ENCODE measurements around the gene GOLIM4. TPM values are rescaled to one million over a fixed set of nuclear protein-coding genes. Genes with fewer than 3 reads are reported as not detected.

Gene GOLIM4
- total RNA-seq, 1 donor from 2014 or later: 46.3 TPM

DNA sequence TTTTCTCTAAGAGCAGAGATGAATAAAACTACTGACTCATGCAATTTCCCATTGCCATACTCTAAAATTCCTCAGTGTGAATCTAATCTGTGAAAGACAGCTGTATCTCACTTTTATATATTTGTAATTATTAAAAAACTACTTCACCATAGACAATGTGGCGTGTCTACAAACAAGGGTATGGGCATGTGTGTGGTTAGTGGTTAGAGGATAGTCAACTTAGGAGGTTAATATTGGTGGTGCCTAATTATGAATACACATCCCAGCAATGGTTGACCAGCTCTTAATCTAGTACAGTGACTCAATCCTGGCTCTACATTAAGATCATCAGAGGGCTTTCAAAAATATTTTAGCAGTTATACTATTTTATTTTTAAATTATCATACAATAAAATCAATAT, 94.5 kb downstream of the GOLIM4 start:
- no peak for DNase-seq (ENCODE audit: low spot score)
- TF ChIP-seq, protein P1, sequence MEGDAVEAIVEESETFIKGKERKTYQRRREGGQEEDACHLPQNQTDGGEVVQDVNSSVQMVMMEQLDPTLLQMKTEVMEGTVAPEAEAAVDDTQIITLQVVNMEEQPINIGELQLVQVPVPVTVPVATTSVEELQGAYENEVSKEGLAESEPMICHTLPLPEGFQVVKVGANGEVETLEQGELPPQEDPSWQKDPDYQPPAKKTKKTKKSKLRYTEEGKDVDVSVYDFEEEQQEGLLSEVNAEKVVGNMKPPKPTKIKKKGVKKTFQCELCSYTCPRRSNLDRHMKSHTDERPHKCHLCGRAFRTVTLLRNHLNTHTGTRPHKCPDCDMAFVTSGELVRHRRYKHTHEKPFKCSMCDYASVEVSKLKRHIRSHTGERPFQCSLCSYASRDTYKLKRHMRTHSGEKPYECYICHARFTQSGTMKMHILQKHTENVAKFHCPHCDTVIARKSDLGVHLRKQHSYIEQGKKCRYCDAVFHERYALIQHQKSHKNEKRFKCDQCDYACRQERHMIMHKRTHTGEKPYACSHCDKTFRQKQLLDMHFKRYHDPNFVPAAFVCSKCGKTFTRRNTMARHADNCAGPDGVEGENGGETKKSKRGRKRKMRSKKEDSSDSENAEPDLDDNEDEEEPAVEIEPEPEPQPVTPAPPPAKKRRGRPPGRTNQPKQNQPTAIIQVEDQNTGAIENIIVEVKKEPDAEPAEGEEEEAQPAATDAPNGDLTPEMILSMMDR (IDR thresholded peaks at IDR 0.05): no peak
- Mint-ChIP-seq H3K4me3 (ENCODE audit: unreplicated experiment) (no peak overlapping the region), H3K36me3 (ENCODE audit: low read depth) (no peaks in the 10 kb centered on the region), H3K4me1 (ENCODE audit: low read depth) (no peaks in the 10 kb centered on the region), H3K27me3 (ENCODE audit: low read depth) (peaks cover 4% of the 10 kb centered on the region), H3K27ac (ENCODE audit: unreplicated experiment) (no peak overlapping the region), H3K9me3 (ENCODE audit: low read depth) (peaks cover 5% of the 10 kb centered on the region)

GRCh38 chr3:167998253-167998652, 97.5 kb downstream of the GOLIM4 start:
- TF ChIP-seq, protein P1 (IDR thresholded peaks at IDR 0.05): no peak
- Mint-ChIP-seq H3K27ac (ENCODE audit: unreplicated experiment) (no peak overlapping the region), H3K4me1 (ENCODE audit: low read depth) (no peaks in the 10 kb centered on the region), H3K4me3 (ENCODE audit: unreplicated experiment) (no peak overlapping the region), H3K27me3 (ENCODE audit: low read depth) (peaks cover 15% of the 10 kb centered on the region), H3K9me3 (ENCODE audit: low read depth) (peaks cover 5% of the 10 kb centered on the region), H3K36me3 (ENCODE audit: low read depth) (no peaks in the 10 kb centered on the region)
- DNase-seq (ENCODE audit: low spot score): no peak

DNA sequence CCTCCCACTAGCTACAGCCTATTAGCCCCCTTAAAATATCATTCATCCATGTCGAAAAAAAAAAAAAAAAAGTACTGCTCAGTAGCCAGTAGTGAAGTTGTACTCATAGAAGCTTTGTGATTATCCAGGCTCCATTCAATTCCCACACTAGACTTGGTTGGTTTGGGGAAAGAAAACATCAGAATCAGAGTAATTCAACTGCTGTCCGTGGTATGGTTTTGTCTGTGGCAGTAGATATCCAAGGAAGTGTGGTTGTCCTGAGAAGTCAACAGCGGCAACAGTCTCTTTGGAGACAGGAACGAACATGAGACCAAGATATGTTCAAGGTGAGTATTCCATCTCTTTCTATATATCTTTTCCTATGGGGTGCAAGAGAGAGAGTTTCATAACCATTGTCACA, 99.2 kb downstream of the GOLIM4 start:
- H3K27me3 Mint-ChIP-seq (ENCODE audit: low read depth): peaks cover 18% of the 10 kb centered on the region
- H3K4me1 Mint-ChIP-seq (ENCODE audit: low read depth): no peaks in the 10 kb centered on the region

DNA sequence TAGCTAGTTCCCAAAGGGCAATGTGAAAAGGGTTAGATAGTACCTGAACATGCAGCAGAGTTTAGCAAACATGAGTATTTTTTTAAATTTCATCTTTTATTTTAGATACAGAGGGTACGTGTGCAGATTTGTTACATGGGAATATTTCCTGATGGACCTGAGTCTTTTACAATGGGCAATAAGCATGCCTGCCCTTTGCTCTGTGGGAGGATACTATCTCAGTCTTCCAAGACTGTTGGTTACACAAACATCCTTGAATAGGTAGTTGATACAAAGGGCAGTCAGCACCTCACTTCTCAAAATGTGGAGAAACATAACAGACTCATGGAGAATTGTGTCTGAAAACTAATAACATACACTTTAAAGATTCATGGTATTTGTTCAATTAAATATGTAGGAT, 103.3 kb downstream of the GOLIM4 start:
- H3K4me3 Mint-ChIP-seq (ENCODE audit: unreplicated experiment): no peak overlapping the region
- no peaks in the 10 kb centered on the region for H3K9me3 Mint-ChIP-seq (ENCODE audit: low read depth)
- TF ChIP-seq, protein P1 (IDR thresholded peaks at IDR 0.05): no peak
- H3K27ac Mint-ChIP-seq (ENCODE audit: unreplicated experiment): no peak overlapping the region
- peaks cover 24% of the 10 kb centered on the region for H3K27me3 Mint-ChIP-seq (ENCODE audit: low read depth)
- H3K36me3 Mint-ChIP-seq (ENCODE audit: low read depth): no peaks in the 10 kb centered on the region
- no peaks in the 10 kb centered on the region for H3K4me1 Mint-ChIP-seq (ENCODE audit: low read depth)
- DNase-seq (ENCODE audit: low spot score): no peak

More for the DNA sequence above, 99.2 kb downstream of the GOLIM4 start:
- no peak overlapping the region for H3K27ac Mint-ChIP-seq (ENCODE audit: unreplicated experiment)
- H3K36me3 Mint-ChIP-seq (ENCODE audit: low read depth): no peaks in the 10 kb centered on the region
- TF ChIP-seq, protein P1 (IDR thresholded peaks at IDR 0.05): no peak
- no peaks in the 10 kb centered on the region for H3K9me3 Mint-ChIP-seq (ENCODE audit: low read depth)
- no peak overlapping the region for H3K4me3 Mint-ChIP-seq (ENCODE audit: unreplicated experiment)
- no peak for DNase-seq (ENCODE audit: low spot score)

DNA sequence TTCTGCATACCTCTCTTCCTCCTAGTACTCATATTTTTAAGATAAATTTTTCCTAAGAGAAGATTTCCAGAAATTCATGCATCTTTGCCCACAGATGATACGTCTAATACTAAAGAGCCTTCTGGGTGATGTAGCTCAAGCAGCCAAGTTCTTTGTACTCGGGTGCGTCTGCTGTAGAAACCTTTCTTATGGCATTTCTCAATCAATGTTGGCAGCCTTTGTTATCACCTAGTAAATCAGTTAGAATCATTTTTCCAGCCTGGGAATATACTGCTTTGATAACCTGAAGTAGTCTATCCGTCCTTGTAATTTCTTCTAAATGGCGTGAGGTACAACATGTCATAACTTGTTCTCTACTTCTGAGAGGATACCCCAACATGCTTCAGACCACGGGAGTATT, 104.5 kb downstream of the GOLIM4 start:
- no peak overlapping the region for H3K4me3 Mint-ChIP-seq (ENCODE audit: unreplicated experiment)
- DNase-seq (ENCODE audit: low spot score): no peak
- H3K9me3 Mint-ChIP-seq (ENCODE audit: low read depth): no peaks in the 10 kb centered on the region
- H3K4me1 Mint-ChIP-seq (ENCODE audit: low read depth): no peaks in the 10 kb centered on the region
- TF ChIP-seq, protein P1 (IDR thresholded peaks at IDR 0.05): no peak
- no peak overlapping the region for H3K27ac Mint-ChIP-seq (ENCODE audit: unreplicated experiment)
- peaks cover 27% of the 10 kb centered on the region for H3K27me3 Mint-ChIP-seq (ENCODE audit: low read depth)
- H3K36me3 Mint-ChIP-seq (ENCODE audit: low read depth): no peaks in the 10 kb centered on the region

Measured in chondrocyte (in vitro differentiated cells).